Gastroesophageal sphincter (tissue), 3 donors: Measurements from ENCODE around the gene ID2.

Experiments used
- POLR2A ChIP-seq, 2 donors: fragments of 450-650 bp; IDR thresholded peaks; one replicate each; pipeline ENCODE4 v1.6.1; 2017; ENCODE audit warnings: antibody characterized with exemption in 2 of 2, mild to moderate bottlenecking in 2 of 2, moderate library complexity in 1 of 2
- TF ChIP-seq, protein P1 (sequence below), 4 experiments: fragments of 200-600 bp in 2 of 4; fragments of 450-650 bp in 2 of 4; sonication (generic) in 1 of 4; IDR thresholded peaks; one replicate each; pipeline ENCODE4 v1.5.1; 2017 to 2019; ENCODE audit warnings: antibody characterized with exemption in 4 of 4, mild to moderate bottlenecking in 2 of 4, moderate library complexity in 2 of 4

DNA sequence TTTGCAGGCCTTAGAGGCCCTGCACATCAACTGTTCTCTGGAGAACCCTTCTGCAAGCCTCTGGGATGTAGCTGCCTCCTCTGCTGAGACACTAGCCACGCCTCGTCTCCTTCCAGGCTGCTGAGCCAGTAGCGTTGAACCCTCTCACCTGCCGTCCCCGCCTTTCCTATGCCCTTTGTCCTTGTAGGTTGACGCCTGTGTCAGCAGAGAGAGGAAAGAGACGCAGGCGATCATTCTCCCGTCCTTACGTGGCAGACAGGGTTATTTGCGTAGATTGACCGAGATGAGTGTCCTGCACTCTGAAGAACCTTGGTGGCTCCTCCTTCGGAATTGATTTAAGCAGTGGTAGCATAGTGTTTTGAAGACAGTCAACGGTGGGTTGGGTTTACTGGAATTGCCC, 27.8 kb downstream of the ID2 start:
- TF ChIP-seq, protein P1, sequence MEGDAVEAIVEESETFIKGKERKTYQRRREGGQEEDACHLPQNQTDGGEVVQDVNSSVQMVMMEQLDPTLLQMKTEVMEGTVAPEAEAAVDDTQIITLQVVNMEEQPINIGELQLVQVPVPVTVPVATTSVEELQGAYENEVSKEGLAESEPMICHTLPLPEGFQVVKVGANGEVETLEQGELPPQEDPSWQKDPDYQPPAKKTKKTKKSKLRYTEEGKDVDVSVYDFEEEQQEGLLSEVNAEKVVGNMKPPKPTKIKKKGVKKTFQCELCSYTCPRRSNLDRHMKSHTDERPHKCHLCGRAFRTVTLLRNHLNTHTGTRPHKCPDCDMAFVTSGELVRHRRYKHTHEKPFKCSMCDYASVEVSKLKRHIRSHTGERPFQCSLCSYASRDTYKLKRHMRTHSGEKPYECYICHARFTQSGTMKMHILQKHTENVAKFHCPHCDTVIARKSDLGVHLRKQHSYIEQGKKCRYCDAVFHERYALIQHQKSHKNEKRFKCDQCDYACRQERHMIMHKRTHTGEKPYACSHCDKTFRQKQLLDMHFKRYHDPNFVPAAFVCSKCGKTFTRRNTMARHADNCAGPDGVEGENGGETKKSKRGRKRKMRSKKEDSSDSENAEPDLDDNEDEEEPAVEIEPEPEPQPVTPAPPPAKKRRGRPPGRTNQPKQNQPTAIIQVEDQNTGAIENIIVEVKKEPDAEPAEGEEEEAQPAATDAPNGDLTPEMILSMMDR (IDR thresholded peaks at IDR 0.05): no peak
- TF ChIP-seq POLR2A (IDR thresholded peaks at IDR 0.05): no peak
